Measurements from ENCODE around the gene XRCC3. TPM values are rescaled to one million over a fixed set of nuclear protein-coding genes. Genes with fewer than 3 reads are reported as not detected.

The XRCC3 gene
- total and polyA plus RNA-seq, 2 experiments from 2014 or later = 20.4 to 72.9 TPM

- TF ChIP-seq EZH2phosphoT487 (IDR thresholded peaks at IDR 0.05; ENCODE audit: unreplicated experiment) (no peak), ZNF331 (CRISPR knock-in tag; IDR thresholded peaks at IDR 0.05; ENCODE audit: low read depth) (no peak)
Observed at GRCh38 chr14:103676881-103677675, 38.2 kb downstream of the XRCC3 start (continued).

GRCh38 chr14:103675957-103676356, 39.3 kb downstream of the XRCC3 start:
- Histone ChIP-seq H3K4me3 (no peak overlapping the region), H3K79me2 (replicated peaks; ENCODE audit: insufficient read depth) (0 out of 2 replicates have a peak, but pooled peaks cover 4% of the 10 kb centered on the region), H3K27me3 (ENCODE audit: insufficient read depth) (no peaks in the 10 kb centered on the region), H3K9me2 (ENCODE audit: insufficient read depth) (no peaks in the 10 kb centered on the region), H2AFZ (no peak overlapping the region), H3F3A (replicated peaks; ENCODE audit: low read depth) (peaks cover 18% of the 10 kb centered on the region), H3K4me2 (no peak overlapping the region), H4K20me1 (replicated peaks; ENCODE audit: insufficient read depth) (peaks cover 9% of the 10 kb centered on the region), H3K4me1 (ENCODE audit: insufficient read depth) (no peaks in the 10 kb centered on the region), H3K27ac (ENCODE audit: low read depth) (no peak overlapping the region), H3K36me3 (ENCODE audit: insufficient read depth) (peaks cover 86% of the 10 kb centered on the region)
- peaks cover 5% of the 10 kb centered on the region for H3K27me3 Mint-ChIP-seq (ENCODE audit: insufficient read depth, low read depth, poor library complexity)
- no peak overlapping the region for H3K27ac Mint-ChIP-seq
- H3K4me3 Mint-ChIP-seq = no peak overlapping the region
- H3K36me3 Mint-ChIP-seq (ENCODE audit: low read depth) = peaks cover 81% of the 10 kb centered on the region
- ATAC-seq = no peak
- H3K9me3 Mint-ChIP-seq = no peaks in the 10 kb centered on the region; the same call in 2 of the 3 replicates
- H3K4me1 Mint-ChIP-seq = no peaks in the 10 kb centered on the region
- DNase-seq (ENCODE audit: low spot score) = no peak
- TF ChIP-seq CTCF (conservative IDR thresholded peaks at IDR 0.05; ENCODE audit: low read depth in 2 of 2) (no peak), EZH2phosphoT487 (IDR thresholded peaks at IDR 0.05; ENCODE audit: unreplicated experiment) (no peak), CREB1 (CRISPR knock-in tag; IDR thresholded peaks at IDR 0.05; ENCODE audit: low read depth) (no peak), REST (IDR thresholded peaks at IDR 0.05; ENCODE audit: unreplicated experiment) (no peak), ZNF462 (CRISPR knock-in tag; IDR thresholded peaks at IDR 0.05) (no peak), POLR2AphosphoS5 (IDR thresholded peaks at IDR 0.05; ENCODE audit: low read depth) (no peak), ZNF331 (CRISPR knock-in tag; IDR thresholded peaks at IDR 0.05; ENCODE audit: low read depth) (no peak), JUNB (IDR thresholded peaks at IDR 0.05; ENCODE audit: unreplicated experiment) (no peak), NANOG (IDR thresholded peaks at IDR 0.05; ENCODE audit: borderline replicate concordance) (no peak), ETS1 (IDR thresholded peaks at IDR 0.05) (no peak), EZH2 (IDR thresholded peaks at IDR 0.05; ENCODE audit: low read depth, unreplicated experiment) (no peak), ZNF114 (CRISPR knock-in tag; IDR thresholded peaks at IDR 0.05) (no peak)

All from GM23338 (cell line).